ENCODE results near the gene VWA3A.

DNA sequence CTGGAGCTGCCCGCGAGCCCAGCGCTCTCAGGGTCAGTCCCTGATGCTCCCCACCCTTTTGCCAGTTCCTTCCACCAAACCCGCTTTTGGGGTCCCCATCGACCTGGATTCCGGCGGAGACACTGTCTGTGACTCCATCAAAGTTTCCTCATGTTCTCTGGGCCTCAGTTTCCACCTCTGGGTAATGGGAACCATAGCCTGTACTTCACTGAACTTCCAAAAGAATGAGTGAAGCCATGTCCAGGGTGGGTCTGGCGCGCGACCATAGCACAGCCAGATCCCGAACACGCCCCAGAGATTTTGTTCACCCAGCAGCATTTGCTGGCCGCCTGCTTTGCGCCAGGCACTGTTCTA is 70.3 kb downstream of the VWA3A start:
- no peak for TF ChIP-seq CTCF (IDR thresholded peaks at IDR 0.05; ENCODE audit: low read length)
- TF ChIP-seq EZH2 (optimal IDR thresholded peaks at IDR 0.05; ENCODE audit: low read depth, low read length): no peak

Data from MM.1S (cell line).